BJ (cell line): ENCODE data around the gene SNRPF. TPM values are rescaled to one million over a fixed set of nuclear protein-coding genes. Genes with fewer than 3 reads are reported as not detected.
"Not testable (repeated sequence)": the region's sequence is repeated elsewhere in the genome, so short reads cannot be mapped to it uniquely, and the experiment has no call there.

Experiments
- CTCF ChIA-PET: fragments of 350-600 bp; formaldehyde crosslinking; extraction: SDS; loops from one replicate; lab custom pipeline; 2021; ENCODE audit warnings: antibody characterized with exemption, inconsistent platforms; lab: Yijun Ruan, JAX
- POLR2A ChIA-PET: fragments of 300-600 bp; sonication (Branson Sonifier 250); formaldehyde crosslinking; extraction: SDS; loops from one replicate; lab custom pipeline; 2021; ENCODE audit warnings: antibody characterized with exemption; lab: Charles Lee
- DNase-seq: peaks from one replicate; pipeline ENCODE4 v3.0.0-alpha.2; 2011; ENCODE audit warnings: low read depth
- H3K27me3 ChIP-seq: 2 replicates; pipeline ENCODE4 v1.6.0; 2011; ENCODE audit warnings: low read length; ENCODE audit not compliant: control insufficient read depth, insufficient read depth
- H3K36me3 ChIP-seq: 2 replicates; pipeline ENCODE4 v1.5.1; 2011; ENCODE audit warnings: low read length; ENCODE audit not compliant: control insufficient read depth, insufficient read depth
- H3K4me3 ChIP-seq: 2 replicates; pipeline ENCODE4 v1.5.1; 2011; ENCODE audit warnings: low read depth, mild to moderate bottlenecking, control low read depth, low read length
- polyA minus RNA-seq: library from RNA; depleted of rRNA, polyadenylated mRNA; stranded (reverse); fragments of >200 nt; gene quantifications from 2 replicates; pipeline ENCODE4 v1.2.3, GENCODE V29; 2011; rRNA and poly(A)+ RNA removed
- polyA plus RNA-seq: library from polyadenylated mRNA; depleted of rRNA; stranded (reverse); fragments of >200 nt; gene quantifications from 2 replicates; pipeline ENCODE4 v1.2.3, GENCODE V29; 2011; rRNA removed
- TF ChIP-seq, protein P1 (sequence below): IDR thresholded peaks from 2 replicates; pipeline ENCODE4 v1.5.1; 2011; ENCODE audit warnings: low read depth, mild to moderate bottlenecking, control low read depth, inconsistent platforms, low read length, moderate library complexity; ENCODE audit not compliant: insufficient read depth

SNRPF gene
- polyA plus RNA-seq (8.9 and 11.1 TPM in 2 replicates), polyA minus RNA-seq (2.6 and 3.0 TPM in 2 replicates)

DNA sequence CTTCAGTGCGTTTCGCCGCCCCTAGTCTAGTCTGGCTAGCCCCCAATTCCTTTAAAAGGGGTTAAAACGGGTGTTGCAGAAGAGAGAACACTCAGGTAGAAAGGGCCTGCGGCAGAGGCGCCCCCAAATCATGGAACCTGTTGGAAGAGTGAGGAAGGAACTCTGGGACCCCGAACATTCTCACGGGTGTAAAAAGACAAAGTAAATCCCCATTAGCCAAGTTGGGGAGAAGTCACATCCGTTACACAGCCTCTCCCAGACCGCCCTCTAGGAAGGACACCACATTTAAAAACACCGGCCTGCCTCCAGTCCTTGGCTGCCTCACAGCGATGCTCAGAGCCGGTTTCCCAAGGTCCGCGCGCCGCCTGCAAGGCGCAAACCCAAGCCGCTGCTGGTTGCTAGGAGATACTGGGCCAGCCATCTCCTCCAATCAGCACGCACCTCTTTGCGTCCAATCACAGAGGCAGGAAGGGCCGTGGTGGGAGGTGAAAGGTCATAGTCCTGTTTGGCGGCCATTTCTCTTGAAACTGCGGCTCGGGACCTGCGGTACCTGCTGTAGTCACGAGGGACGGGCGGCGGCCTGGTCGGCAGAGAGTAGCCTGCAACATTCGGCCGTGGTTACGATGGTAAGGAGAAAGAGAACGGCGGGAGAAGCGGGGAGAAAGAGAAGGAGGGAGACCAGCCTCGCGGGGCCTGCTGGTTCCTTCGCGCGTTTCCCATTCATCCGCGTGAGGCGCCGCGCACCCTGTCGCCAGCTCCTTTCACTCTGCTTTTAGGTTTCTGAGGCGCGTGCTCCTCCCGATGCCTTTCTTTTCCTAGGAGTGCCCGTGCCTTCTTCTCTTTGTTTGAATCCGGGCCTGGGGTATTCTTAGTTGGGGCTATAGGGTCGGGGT lies at the start of gene SNRPF:
Gene SNRPF (plus strand): TSS at position 502 of the 893 bp plus-strand sequence. CDS start 122 bp downstream, at position 624.
- DNase-seq, result peak; percentile 86
- TF ChIP-seq, protein P1, sequence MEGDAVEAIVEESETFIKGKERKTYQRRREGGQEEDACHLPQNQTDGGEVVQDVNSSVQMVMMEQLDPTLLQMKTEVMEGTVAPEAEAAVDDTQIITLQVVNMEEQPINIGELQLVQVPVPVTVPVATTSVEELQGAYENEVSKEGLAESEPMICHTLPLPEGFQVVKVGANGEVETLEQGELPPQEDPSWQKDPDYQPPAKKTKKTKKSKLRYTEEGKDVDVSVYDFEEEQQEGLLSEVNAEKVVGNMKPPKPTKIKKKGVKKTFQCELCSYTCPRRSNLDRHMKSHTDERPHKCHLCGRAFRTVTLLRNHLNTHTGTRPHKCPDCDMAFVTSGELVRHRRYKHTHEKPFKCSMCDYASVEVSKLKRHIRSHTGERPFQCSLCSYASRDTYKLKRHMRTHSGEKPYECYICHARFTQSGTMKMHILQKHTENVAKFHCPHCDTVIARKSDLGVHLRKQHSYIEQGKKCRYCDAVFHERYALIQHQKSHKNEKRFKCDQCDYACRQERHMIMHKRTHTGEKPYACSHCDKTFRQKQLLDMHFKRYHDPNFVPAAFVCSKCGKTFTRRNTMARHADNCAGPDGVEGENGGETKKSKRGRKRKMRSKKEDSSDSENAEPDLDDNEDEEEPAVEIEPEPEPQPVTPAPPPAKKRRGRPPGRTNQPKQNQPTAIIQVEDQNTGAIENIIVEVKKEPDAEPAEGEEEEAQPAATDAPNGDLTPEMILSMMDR, result peak; percentile 31; the same call in 1 of the 2 replicates
- Histone ChIP-seq H3K36me3 (no peaks in the 10 kb centered on the region), H3K4me3 (peak within 1 kb of the TSS; percentile 55), H3K27me3 (peaks cover 2% of the 10 kb centered on the region)
- ChIA-PET CTCF (no interaction called here), POLR2A (no interaction called here)

DNA sequence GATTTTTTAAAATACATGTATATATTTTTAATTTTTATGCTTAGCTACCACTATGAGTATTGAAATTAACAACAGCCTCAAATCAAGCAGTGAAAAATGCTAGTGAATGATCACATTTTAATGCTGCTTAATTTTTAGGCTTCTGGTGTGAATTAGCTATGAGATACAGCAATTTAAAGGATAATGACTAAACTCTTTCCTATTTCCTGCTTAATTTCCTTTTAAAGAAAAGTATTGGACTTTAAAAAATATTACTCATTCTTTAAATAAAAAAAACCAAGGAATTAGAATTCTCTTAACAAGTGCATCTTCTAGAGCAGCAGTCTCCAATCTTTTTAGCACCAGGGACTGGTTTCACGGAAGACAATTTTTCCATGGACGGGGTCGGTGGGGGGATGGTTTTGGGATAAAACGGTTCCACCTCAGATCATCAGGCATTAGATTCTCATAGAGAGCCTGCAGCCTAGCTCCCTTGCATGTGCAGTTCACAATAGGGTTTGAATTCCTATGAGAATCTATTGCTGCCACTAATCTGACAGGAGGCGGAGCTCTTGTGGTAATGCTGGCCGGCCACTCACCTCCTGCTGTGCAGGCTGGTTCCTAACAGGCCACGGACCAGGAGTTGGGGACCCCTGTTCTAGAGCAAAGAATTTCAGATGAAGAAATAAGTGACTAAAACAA lies 49.6 kb upstream of the SNRPF start:
- POLR2A ChIA-PET, result no interaction called here
- Histone ChIP-seq H3K27me3 (no peaks in the 10 kb centered on the region), H3K36me3 (no peaks in the 10 kb centered on the region), H3K4me3 (no peak overlapping the region)
- no peak for DNase-seq
- TF ChIP-seq, protein P1, result no peak
- CTCF ChIA-PET, result interaction anchor here (1.7 to 4.1 kb wide), 3 partner anchors 186 to 226 kb away, joined by 4 to 36 read pairs (median 5); no protein-coding TSS in a partner anchor

DNA sequence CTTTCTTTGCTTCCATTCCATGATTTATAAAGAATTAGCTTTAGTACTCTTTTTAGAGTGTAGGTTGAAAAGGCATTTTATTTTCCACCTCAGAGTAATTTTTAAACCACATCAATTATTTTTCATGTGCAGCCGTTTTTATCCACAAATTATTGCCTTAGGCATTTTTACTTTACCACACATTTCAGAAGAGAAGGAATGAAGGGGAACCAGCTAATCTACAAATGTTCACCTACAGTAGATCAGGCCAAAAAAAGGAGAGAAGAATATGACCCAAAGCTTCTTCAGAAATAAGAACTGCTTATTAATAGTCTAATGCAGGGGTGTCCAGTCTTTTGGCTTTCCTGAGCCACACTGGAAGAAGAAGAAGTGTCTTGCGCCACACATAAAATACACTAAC lies 48.3 kb upstream of the SNRPF start:
- ChIA-PET POLR2A (no interaction called here), CTCF (interaction anchor here (0.7 to 4.1 kb wide), 7 partner anchors 43 to 236 kb away, joined by 3 to 36 read pairs (median 4); no protein-coding TSS in a partner anchor)
- no peak for DNase-seq
- Histone ChIP-seq H3K4me3 (no peak overlapping the region), H3K27me3 (no peaks in the 10 kb centered on the region), H3K36me3 (no peaks in the 10 kb centered on the region)
- TF ChIP-seq, protein P1, result no peak

DNA sequence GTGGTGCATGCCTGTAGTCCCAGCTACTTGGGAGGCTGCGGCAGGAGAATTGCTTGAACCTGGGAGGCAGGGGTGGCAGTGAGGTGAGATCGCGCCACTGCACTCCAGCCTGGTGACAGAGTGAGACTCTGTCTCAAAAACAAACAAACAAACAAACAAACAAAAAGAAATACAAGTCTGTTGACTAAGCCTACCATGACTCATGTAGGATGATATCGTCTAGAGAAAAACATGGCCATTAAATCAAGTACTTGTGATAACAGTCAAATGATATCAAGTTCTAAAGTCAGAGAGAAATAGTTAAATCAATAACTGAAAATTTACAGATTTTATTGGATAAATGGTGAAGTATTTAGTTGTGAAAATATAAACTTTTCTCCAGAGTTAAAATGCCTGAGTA lies 46.6 kb upstream of the SNRPF start:
- H3K36me3 ChIP-seq, H3K4me3 ChIP-seq, POLR2A ChIA-PET, H3K27me3 ChIP-seq, DNase-seq: not testable (repeated sequence)
- CTCF ChIA-PET, result interaction anchor here (0.9 to 4.1 kb wide), 5 partner anchors 8 to 237 kb away, joined by 3 to 36 read pairs (median 4); no protein-coding TSS in a partner anchor

DNA sequence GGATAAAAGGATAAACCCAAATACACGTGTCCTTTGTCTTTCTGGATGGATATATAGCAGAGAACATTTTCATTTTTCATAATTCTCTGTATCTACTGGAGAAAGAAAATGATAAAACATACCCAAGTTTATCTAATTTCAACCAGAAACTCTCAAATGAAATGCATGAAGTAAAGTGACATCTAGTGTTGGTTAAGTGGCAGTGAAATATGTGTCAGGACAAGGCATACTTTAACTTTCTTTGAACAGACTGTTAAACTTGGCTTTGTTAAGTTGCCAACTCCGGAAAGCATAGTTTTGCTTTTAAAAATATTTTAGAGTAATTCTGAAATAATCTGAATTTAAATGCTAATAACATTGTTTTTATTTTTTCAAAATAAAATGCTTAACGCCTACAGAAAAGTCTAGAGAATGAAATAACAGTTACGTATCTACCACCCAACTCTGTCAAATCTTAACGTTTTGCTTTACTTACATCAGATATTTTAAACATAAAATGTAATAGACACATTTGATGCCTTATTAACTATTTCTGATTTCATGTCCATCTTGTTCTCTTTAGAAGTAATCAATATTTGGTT lies 43.0 kb upstream of the SNRPF start:
- TF ChIP-seq, protein P1, result peak; percentile 67
- CTCF ChIA-PET, result interaction anchor here (0.9 to 5.6 kb wide), 4 partner anchors 10 to 243 kb away, joined by 5 to 123 read pairs (median 6); no protein-coding TSS in a partner anchor
- POLR2A ChIA-PET, result no interaction called here
- Histone ChIP-seq H3K36me3 (no peaks in the 10 kb centered on the region), H3K4me3 (no peak overlapping the region), H3K27me3 (0 out of 2 replicates have a peak, but pooled peaks cover 2% of the 10 kb centered on the region)
- no peak for DNase-seq
